H1 (cell line): ENCODE measurements around the gene CNDP1. TPM values are rescaled to one million over a fixed set of nuclear protein-coding genes. Genes with fewer than 3 reads are reported as not detected.

ENCODE experiments used
- ATF2 ChIP-seq: IDR thresholded peaks from 2 replicates; pipeline ENCODE4 v1.6.1; 2012; ENCODE audit warnings: low read length, inconsistent platforms
- BCL11A ChIP-seq, 2 experiments: IDR thresholded peaks; one replicate each; pipeline ENCODE4 v1.6.1; 2011; ENCODE audit warnings: low read depth in 2 of 2, low read length in 2 of 2, mild to moderate bottlenecking in 2 of 2
- CHD7 ChIP-seq: fragments of 300-600 bp; sonication (generic); IDR thresholded peaks from 2 replicates; pipeline ENCODE4 v1.7.1; 2012; ENCODE audit warnings: low read length, moderate library complexity, mild to moderate bottlenecking, inconsistent platforms; ENCODE audit not compliant: insufficient replicate concordance
- CREB1 ChIP-seq: IDR thresholded peaks from 2 replicates; pipeline ENCODE4 v1.6.1; 2012; ENCODE audit warnings: inconsistent platforms
- EP300 ChIP-seq, 2 experiments: IDR thresholded peaks; 1 replicate in 1 of 2; 2 replicates in 1 of 2; pipeline ENCODE4 v1.6.1; 2011 to 2012; ENCODE audit warnings: low read depth in 2 of 2, low read length in 2 of 2, mild to moderate bottlenecking in 2 of 2, borderline replicate concordance in 1 of 2, inconsistent platforms in 1 of 2, moderate library complexity in 1 of 2
- NRF1 ChIP-seq: IDR thresholded peaks from 2 replicates; pipeline ENCODE4 v1.6.1; 2011; ENCODE audit warnings: mild to moderate bottlenecking, low read depth, low read length, improper control_type of control experiment
- RAD21 ChIP-seq, 2 experiments: IDR thresholded peaks in 1 of 2; conservative IDR thresholded peaks in 1 of 2; 2 replicates each; pipeline ENCODE4 v1.6.1; 2011; ENCODE audit warnings: low read depth in 2 of 2, low read length in 2 of 2, improper control_type of control experiment in 1 of 2, inconsistent platforms in 1 of 2, mild to moderate bottlenecking in 1 of 2, moderate library complexity in 1 of 2
- RXRA ChIP-seq: IDR thresholded peaks from 2 replicates; pipeline ENCODE4 v1.6.1; 2011; ENCODE audit warnings: low read depth, mild to moderate bottlenecking, low read length, moderate library complexity; ENCODE audit not compliant: insufficient read depth
- SIX5 ChIP-seq: IDR thresholded peaks from 2 replicates; pipeline ENCODE4 v1.6.1; 2011; ENCODE audit warnings: mild to moderate bottlenecking, low read depth, low read length
- SP1 ChIP-seq: IDR thresholded peaks from 2 replicates; pipeline ENCODE4 v1.6.1; 2011; ENCODE audit warnings: low read depth, low read length
- TEAD4 ChIP-seq: IDR thresholded peaks from 2 replicates; pipeline ENCODE4 v1.6.1; 2012; ENCODE audit warnings: low read depth, low read length, inconsistent platforms, mixed read lengths
- polyA plus RNA-seq, 7 experiments: library from polyadenylated mRNA; depleted of rRNA in 3 of 7; stranded (reverse) in 5 of 7; unstranded in 2 of 7; fragments of >200 nt in 5 of 7; fragments of 200-250 nt in 2 of 7; gene quantifications; 1 replicate in 5 of 7; 2 replicates in 1 of 7; 4 replicates in 1 of 7; pipeline versions ENCODE4 v1.2.1 to v1.2.3, GENCODE V29; 2011 to 2013; ENCODE audit warnings: missing spikeins in 2 of 7, mixed read lengths in 2 of 7
- total RNA-seq: library from RNA; stranded (reverse); fragmentation: NEBNext Ultra II Directional; extraction: Animal tissue kit (Norgen Biotek cat#: 25700); gene quantifications from 2 replicates; pipeline ENCODE4 v1.2.1, GENCODE V29; 2021

Gene CNDP1
- total and polyA plus RNA-seq, 2 of the 8 experiments (the other 6 are each of a cell fraction or from before 2014, with no cell fraction given), result 0.09 TPM; not detected in 1

- TF ChIP-seq CHD7, result no peak
- TF ChIP-seq RXRA, result no peak
- no peak for TF ChIP-seq BCL11A (IDR thresholded peaks at IDR 0.05; ENCODE audit: low read depth in 2 of 2, low read length in 2 of 2)
- no peak for TF ChIP-seq SP1
- no peak for TF ChIP-seq CREB1
- TF ChIP-seq NRF1, result no peak
- TF ChIP-seq ATF2, result no peak
- TF ChIP-seq EP300 (IDR thresholded peaks at IDR 0.05; ENCODE audit: borderline replicate concordance in 1 of 2, low read depth in 2 of 2, low read length in 2 of 2), result no peak
- TF ChIP-seq TEAD4, result no peak
- TF ChIP-seq RAD21 (IDR thresholded peaks at IDR 0.05 in 1 of 2, conservative IDR thresholded peaks at IDR 0.05 in 1 of 2; ENCODE audit: low read depth in 2 of 2, low read length in 2 of 2), result no peak
- no peak for TF ChIP-seq SIX5
Observed at GRCh38 chr18:74530584-74530862, 3.8 kb upstream of the CNDP1 start (continued).
